Stimulated activated CD4-positive, alpha-beta T cell treated with anti-CD3 and anti-CD28 coated beads, TNF-alpha, amount 100 ng/mL, for 1 hour (primary cell): ENCODE data around the gene SHISA5.
"Not testable (repeated sequence)": the region's sequence is repeated elsewhere in the genome, so short reads cannot be mapped to it uniquely, and the experiment has no call there.

Experiments used
- DNase-seq, 3 donors: peaks; one replicate each; pipeline ENCODE4 v3.0.0-alpha.2; 2020; ENCODE audit warnings: low read depth in 3 of 3, low spot score in 1 of 3

The SHISA5 gene

DNA sequence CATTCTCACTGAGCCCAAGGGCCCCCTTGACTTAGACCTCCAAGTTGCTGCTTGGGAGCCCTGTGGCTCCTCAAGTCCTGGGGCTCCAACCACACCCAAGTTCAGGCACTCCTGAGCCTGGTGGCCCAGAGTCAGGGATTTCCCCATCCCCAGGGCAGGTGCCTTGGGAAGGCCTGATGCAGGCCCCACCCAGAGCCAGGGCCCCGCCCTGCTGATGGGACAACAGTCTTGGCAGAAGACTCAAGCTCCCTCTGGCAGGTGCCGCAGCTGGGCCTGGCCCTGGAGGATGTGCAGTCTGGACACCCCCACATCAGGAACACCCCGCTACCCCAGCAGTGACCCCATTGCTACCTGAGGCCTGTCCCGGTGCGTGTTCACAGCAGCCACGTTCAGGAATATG, 17.7 kb upstream of the SHISA5 start:
- DNase-seq, result no peak

DNA sequence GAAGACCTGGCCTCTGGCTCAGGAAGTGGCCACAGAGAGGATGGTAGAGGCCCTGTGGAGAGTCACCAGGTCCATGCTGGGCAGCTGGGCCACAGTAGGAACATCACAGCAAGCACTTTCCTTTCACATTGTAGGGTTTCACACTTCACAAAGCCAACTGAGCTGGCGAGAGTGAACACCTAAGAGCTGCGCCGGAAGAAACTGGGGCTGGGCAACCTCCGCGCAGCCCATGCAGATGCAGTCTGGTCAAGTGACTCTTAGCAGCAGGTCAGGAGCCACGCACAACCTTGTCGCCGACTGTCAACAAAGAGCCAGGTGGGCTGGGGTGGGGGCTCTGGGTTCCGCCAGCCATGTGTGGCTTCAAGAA, 15.3 kb upstream of the SHISA5 start:
- no peak for DNase-seq

DNA sequence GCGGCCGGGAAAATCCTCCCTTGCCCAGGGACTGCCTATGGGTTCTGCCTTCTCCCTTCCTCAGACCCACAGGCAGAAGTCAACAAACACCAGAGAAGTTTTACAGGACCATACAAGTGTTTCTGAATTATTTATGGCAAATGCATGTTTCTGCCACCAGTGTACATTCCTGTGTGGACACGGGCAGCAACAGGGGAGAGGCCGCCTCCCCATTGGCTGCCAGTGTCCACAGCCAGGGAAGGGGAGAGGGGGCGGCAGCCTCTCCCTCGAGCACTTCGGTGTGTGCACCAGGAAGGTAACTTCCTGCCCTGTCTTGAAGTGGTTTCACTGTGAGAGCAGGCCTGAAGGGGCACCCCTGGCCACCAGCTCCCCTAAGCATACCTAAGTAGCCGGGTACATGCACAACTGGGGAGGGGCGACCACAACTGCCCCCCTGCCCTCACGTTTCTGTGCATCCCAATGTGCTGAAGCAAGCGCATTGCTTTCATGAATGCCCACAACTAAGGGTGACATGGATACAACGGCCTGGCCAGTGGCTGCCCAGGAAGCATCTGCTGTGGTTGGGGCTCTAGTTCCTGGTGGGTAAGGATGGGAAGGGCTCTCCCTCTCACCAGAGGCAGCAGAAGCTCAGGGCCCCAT, 14.8 kb upstream of the SHISA5 start:
- no peak for DNase-seq

DNA sequence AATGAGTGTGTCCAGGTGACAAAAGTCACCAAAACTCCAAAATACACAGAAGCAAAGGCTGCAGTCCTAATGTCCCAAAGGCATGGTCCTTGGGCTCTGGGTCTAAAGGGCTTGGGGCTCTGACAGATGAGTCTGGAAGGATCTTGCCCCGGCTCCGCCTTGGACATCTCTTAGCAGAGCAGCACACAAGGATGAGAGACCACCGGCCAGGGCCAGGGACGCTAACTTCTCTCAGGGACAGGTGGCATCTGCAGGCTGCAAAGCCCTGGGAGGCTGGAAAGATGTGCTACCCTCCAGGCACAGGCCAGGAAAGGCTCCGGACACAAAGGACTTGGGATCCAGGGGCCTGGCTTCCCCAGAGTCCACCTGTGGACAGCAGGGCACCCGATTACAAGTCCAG, 14.1 kb upstream of the SHISA5 start:
- DNase-seq, result no peak

DNA sequence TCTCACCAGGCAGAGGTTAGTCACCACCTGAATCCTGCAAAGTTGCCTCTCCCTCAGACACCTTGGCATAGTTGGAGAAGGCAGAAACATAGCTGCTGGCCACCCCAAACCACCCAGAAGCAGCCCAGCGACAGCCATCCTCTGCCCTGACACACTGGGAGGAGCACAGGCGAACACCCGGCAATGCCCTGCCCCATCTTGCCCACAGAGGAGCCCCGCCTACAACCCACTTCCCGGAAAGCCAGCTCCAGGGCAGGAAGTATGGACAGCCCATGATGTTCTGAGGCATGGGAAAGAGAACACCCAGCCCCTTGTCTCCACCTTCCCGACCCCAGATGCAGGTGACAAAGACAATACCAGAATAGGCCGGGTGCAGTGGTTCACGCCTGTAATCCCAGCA, 12.6 kb upstream of the SHISA5 start:
- no peak for DNase-seq

DNA sequence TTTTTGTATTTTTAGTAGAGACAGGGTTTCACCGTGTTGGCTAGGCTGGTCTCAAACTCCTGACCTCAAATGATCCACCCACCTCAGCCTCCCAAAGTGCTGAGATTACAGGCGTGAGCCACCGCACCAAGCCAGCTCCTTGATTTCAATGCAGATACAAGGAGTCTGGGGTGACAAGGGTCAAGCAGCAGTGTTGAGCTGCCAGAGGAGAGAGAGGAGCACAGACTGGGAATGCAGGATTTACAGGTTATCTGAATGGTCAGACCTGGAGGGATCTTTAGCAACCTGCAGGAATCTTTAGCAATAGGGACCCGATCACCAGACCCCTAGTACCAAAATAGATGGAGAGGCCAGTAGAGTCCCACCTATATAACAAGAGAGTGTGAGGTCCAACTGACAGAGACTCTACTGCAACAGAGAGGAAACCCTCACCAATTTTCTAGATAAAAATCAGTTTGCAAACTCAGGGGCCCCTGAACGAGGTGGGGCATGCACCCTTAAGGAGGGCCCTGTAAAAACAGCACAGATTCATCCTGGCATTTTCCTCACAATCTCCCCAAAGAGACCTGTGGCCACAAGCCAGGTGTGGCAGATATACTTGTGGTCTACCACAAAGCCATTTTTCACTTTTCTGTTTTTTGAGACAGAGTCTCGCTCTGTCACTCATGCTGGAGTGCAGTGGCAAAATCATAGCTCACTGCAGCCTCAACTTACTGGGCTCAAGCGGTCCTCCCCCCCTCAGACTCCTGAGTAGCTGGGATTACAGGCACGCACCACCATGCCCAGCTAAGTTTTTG, 10.7 kb upstream of the SHISA5 start:
- no peak for DNase-seq

DNA sequence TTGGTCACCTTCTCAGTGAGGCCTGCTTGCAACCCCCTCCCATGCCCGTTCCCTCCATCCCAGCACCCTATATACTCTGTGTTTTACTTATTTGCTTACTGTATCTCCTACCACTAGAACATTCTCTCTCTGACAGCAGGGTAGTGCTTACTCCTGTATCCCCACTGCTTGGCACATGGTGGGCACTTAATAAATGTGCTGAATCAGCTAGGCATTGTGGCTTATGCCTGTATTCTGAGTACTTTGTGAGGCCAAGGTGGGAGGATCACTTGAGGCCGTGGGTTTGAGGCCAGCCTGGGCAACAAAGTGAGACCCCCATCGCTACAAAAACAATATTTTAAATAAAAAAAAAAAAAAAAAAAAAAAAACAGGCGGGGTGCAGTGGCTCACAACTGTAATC, 7.6 kb upstream of the SHISA5 start:
- no peak for DNase-seq

DNA sequence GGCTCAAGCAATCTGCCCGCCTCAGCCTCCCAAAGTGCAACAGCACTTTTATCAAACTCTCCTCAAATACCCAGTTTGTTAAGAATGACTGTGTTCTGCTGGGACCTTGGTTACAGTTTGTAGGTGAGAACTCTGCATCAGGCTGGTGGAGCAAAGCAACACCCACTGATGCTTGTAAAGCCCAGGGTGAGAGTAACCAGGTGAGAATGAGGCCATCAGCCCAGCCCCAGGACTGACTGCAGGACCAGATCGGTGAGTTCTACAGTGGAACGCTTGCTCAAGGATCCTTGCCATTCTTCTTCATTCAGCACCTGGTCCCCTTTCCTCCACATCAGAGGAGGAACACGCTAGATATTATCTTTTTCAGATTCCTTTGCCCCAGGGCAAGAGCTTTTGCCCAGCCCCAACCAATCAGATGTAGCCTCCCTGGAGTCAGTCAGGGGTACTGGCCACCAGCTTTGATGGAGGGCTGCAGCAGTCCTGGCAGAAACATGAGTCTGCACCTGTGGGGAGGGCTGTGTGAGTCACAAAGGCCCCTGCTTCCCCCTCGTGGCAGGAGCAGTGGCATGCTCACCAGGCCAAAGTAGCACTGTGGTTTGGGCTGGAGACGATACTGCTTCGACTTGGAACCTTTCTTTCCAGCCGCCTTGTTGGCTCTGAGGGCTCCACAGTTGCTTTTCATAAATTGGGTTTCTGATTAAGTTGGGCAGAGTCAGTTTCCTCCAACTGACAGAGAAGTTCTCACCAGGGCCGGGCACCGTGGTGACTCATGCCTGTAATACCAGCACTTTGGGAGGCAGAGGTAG, 3.5 kb upstream of the SHISA5 start:
- DNase-seq, result peak; percentile 40 to 63 (median 61)

DNA sequence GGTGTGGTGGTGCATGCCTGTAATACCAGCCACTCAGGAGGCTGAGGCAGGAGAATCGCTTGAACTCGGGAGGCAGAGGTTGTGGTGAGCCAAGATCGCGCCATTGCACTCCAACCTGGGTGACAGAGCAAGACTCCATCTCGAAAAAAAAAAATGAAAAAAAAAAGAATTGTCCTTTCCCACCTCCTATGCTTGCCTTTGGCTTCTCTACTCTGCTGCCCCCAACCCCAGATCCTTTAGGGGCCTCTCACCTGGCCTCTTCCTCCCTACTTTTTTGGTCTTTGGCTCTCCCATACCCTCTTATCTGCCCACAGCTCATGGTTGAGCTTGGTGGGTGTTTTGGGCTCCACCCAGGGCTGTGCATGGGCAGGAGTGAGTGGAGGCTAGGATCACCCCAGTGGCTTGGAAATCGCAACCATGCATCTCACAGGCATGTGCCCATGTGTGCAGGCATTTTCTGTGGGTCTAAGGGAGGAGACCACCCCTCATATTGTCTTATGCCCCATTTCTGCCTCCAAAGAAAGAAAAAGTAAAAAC, 2.1 kb upstream of the SHISA5 start:
- no peak for DNase-seq

DNA sequence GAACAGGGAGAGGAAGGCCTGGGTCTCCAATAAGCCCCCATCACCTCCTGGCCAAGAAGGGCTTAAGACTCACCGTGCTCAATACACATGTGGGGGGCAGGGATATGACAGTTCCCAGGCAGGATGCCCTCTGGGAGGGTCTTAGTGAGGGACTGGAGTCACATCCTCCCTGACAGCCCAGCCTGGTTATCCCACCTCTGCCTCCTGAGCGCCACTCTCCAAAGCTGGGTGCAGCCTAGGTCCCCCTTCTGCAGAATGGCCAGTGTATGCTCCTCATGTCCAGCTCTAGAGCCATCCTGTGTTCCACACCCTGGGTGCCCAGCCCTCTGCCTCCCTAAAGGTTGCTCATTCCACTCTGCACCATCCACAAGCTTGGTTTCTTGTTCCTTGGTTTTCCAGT, 1.2 kb upstream of the SHISA5 start:
- no peak for DNase-seq

DNA sequence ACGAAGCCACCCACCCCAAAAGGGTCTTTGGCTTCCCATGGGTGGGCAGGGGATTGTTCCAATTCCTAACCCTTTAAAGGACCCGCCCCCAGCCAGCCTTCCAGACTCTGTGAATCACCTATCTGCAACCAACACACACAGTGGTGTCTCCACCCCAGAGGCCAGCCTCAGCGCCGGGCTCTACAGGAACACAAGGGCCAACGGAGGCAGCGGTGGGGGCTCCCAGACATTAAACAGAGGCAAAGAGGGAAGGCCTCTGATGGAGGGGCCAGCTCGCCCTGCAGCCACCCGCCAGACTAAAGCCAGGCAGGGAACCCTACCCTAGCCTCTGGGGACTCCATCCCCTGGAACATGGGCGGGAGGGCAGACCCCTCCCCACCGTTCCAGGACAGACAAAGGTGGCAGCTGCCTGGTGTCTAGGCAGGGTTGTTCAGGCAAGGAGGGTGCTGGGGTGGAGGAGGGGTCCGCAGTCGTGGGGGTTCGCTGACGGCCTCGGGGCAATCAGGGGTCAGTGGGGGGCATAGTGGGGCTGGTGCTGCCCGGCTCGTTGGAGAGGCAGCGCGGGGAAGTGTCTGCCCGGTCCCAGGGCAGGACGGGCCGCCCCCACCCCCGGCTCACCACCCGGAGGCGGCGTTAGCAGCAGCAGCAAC, 448 bp downstream of the SHISA5 start:
- no peak for DNase-seq

DNA sequence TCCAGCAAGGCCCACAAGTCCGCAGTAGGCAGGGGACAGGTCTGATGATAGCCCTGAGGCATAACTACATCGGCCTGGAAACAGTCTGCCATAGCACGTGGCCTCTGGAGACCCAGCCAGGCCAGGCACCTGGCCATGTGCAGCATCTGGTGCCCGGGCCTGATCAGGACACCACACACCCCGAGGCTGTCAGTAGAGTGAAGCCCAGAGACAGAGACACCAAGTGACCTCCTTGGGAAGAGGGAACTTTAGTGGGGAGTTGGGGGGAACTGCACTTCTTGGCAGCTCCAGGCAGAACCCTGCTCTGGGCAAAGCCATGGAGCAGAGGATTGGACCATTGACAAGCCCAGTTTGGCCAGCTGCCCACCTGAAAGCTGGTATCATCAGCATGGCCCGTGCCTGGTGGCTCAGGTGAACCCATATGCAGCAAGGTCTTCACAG, 1.2 kb downstream of the SHISA5 start:
- no peak for DNase-seq

DNA sequence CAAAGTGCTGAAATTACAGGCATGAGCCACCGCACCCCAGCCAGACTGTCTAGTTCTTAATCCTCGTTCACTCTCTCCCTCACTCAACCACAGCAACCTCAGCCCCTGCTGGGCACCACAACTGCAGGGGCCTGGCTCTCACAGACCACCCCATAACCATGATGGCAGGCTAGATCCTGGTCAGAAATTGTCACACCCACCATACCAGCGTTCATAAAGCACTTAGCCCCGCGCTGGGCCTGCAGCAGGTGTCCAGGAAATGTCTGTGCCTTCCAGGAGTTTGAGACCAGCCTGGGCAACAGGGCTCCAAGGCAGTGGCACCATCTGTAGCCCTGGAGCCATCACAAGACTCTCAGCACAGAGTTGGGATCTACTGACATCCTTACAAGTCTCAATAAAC, 1.9 kb downstream of the SHISA5 start:
- no peak for DNase-seq

DNA sequence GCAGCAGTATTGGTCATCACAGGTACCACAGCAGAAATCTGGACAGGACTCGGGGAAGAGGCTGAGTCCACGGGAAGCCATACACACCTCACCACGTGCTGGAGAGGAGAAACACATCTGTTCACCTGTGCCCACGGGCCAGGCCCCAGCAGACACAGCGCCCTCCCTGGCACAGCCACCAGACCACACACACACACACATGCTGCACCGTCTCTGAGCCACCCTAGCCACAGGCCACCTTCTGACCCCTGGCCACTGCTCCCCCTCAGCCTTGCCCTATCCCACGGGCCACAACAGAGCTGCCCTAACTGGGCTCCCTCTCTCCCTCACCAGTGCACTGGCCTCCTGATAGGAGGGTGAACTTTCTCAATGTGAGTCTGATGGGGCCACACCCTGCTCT, 2.8 kb downstream of the SHISA5 start:
- no peak for DNase-seq

DNA sequence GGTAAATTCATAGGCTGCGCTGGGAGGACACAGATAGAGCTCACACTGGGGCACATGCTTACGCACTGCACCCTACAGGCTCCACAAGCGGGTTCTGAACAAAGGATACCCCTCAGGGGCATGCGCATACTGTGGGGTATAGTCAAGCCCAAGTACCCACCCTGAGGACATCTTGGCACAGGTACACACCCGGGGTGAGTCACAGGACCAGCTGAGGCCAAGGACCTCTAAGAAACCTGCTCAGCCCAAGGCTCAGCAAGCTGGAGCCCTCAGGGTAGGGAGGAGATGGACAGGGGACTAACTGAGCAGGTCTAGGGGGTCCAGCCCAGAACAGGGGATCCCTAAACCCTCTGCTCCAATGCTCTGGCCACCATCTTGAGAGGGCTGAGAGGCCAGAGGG, 3.3 kb downstream of the SHISA5 start:
- DNase-seq, result no peak

DNA sequence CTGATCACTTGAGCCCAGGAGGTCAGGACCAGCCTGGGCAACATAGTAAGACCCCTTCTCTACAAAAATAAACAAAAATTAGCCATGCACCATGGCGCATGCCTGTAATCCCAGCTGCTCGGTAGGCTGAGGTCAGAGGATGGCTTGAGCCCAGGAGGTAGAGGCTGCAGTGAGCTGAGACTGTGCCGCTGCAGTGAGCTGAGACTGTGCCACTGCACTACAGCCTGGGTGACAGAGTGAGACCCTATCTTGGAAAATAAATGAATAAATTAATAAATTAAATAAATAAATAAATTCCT, 10.8 kb downstream of the SHISA5 start:
- DNase-seq, result no peak

DNA sequence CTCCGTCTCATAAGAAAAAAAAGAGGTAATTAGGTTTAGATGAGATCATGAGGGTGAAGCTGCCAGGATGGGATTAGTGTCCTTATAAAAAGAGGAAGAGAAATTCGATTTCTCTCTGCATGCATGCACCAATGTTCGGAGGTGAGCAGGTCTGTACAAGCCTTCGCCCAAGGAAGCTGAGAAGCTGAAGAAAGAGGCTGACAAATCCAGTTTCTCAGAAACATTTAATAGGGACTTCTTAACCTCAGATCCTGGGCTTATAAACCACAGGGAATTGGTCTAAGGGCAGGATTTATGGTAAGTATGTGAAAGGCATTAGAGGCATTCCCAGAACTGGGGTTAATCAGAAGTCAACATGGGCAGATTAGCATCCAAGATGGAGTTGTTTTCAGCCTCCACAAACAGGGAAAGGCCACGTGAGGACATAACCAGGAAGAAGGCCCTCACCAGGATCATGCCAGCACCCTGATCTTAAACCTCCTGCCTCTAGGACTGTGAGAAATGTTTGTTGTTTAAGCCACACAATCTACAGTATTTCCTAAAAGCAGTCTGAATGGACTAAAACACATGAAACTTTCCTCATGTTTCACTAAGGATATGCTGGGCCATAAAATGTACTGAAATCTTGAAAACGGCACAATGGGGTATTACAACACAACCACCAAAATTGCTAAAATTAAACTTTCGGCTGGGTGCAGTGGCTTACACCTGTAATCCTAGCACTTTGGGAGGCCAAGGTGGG, 11.3 kb downstream of the SHISA5 start:
- DNase-seq, result no peak

DNA sequence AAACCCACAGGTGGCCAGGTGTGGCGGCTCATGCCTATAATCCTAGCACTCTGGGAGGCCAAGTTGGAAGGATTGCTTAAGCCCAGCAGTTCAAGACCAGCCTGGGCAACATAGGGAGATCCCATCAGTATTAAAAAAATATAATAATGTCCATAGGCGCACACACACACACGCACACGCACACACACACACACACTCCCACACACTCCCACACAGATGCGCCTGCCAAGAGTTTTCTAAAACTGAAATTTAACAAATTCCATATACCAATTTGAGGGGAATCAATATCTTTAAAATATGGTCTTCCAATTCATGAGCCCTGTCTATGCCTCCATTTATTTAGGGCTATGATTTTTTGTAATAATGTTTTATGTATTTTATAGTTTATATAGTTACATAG, 17.0 kb downstream of the SHISA5 start:
- no peak for DNase-seq

DNA sequence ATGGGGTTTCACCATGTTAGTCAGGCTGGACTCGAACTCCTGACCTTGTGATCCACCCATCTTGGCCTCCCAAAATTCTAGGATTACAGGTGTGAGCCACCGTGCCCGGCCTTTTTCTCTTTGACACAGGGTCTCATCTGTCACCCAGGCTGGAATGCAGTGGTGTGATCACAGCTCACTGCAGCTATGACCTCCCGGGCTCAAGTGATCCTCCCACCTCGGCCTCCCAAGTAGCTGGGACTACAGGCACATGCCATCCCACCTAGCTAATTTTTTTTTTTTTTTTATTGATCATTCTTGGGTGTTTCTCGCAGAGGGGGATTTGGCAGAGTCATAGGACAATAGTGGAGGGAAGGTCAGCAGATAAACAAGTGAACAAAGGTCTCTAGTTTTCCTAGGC, 21.2 kb downstream of the SHISA5 start:
- DNase-seq, result not testable (repeated sequence)

DNA sequence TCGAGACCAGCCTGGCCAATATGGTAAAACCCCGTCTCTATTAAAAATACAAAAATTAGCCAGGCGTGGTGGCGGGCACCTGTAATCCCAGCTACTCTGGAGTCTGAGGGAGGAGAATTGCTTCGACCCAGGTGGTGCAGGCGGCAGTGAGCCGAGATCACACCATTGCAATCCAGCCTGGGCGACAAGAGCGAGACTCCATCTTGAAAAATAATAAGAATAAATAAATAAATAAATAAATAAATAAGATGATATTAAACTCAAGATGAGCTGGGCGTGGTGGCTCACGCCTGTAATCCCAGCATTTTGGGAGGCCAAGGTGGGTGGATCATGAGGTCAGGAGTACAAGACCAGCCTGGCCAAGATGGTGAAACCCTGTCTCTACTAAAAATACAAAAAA, 23.1 kb downstream of the SHISA5 start:
- not testable (repeated sequence) for DNase-seq
